Keratinocyte (primary cell): ENCODE measurements around the gene MPP4. TPM values are rescaled to one million over a fixed set of nuclear protein-coding genes. Genes with fewer than 3 reads are reported as not detected.
A peak's percentile ranks its signal among the peaks of the same experiment; 100 is the strongest.

Experiments used
- DNase-seq: peaks from one replicate; pipeline ENCODE4 v3.0.0-alpha.2; 2011; ENCODE audit warnings: low read depth, missing footprints, low spot score
- FAIRE-seq: peaks from 2 replicates; lab custom pipeline; 2011; peaks lifted over from hg19 to GRCh38; lab: Jason Lieb, UNC
- H2AFZ ChIP-seq: 2 replicates; pipeline ENCODE4 v1.6.0; 2012; ENCODE audit warnings: low read length, control low read depth, inconsistent platforms; ENCODE audit not compliant: control insufficient read depth
- H3K27ac ChIP-seq: 2 replicates; pipeline ENCODE4 v1.5.1; 2011; ENCODE audit warnings: low read length; ENCODE audit not compliant: control insufficient read depth, insufficient read depth
- H3K27me3 ChIP-seq: 3 replicates; pipeline ENCODE4 v1.6.0; 2011; ENCODE audit warnings: low read length; ENCODE audit not compliant: control insufficient read depth, insufficient read depth; ENCODE audit errors: extremely low read depth
- H3K36me3 ChIP-seq, 2 experiments: 2 replicates in 1 of 2; 3 replicates in 1 of 2; pipeline ENCODE4 v1.5.1; 2011; ENCODE audit warnings: low read length in 2 of 2, mild to moderate bottlenecking in 1 of 2; ENCODE audit not compliant: control insufficient read depth in 2 of 2, insufficient read depth in 2 of 2; ENCODE audit errors: extremely low read depth in 1 of 2
- H3K4me1 ChIP-seq: 3 replicates; pipeline ENCODE4 v1.5.1; 2011; ENCODE audit warnings: low read length; ENCODE audit not compliant: control insufficient read depth, insufficient read depth; ENCODE audit errors: extremely low read depth
- H3K4me2 ChIP-seq: 3 replicates; pipeline ENCODE4 v1.6.0; 2011; ENCODE audit warnings: low read depth, low read length; ENCODE audit not compliant: control insufficient read depth, insufficient read depth; ENCODE audit errors: extremely low read depth
- H3K4me3 ChIP-seq, 3 experiments: fragments of 200-600 bp in 1 of 3; sonication (generic) in 1 of 3; 2 replicates in 2 of 3; 3 replicates in 1 of 3; pipeline ENCODE4 v1.5.1; 2011 to 2016; ENCODE audit warnings: low read length in 3 of 3, mild to moderate bottlenecking in 3 of 3, control low read depth in 2 of 3, inconsistent platforms in 1 of 3, low read depth in 1 of 3, mixed read lengths in 1 of 3, mixed run types in 1 of 3, moderate library complexity in 1 of 3; ENCODE audit not compliant: control insufficient read depth in 2 of 3, insufficient read depth in 2 of 3; ENCODE audit errors: extremely low read depth in 1 of 3
- H3K79me2 ChIP-seq: 2 replicates; pipeline ENCODE4 v1.6.0; 2012; ENCODE audit warnings: low read length; ENCODE audit not compliant: control insufficient read depth, insufficient read depth
- H3K9ac ChIP-seq: 3 replicates; pipeline ENCODE4 v1.6.0; 2011; ENCODE audit warnings: low read length; ENCODE audit not compliant: control insufficient read depth, insufficient read depth; ENCODE audit errors: extremely low read depth
- H3K9me1 ChIP-seq: 3 replicates; pipeline ENCODE4 v1.6.0; 2011; ENCODE audit warnings: low read length; ENCODE audit not compliant: control insufficient read depth, insufficient read depth; ENCODE audit errors: extremely low read depth
- H3K9me3 ChIP-seq: 2 replicates; pipeline ENCODE4 v1.5.1; 2012; ENCODE audit warnings: low read depth, low read length; ENCODE audit not compliant: control insufficient read depth
- H4K20me1 ChIP-seq: 3 replicates; pipeline ENCODE4 v1.6.0; 2011; ENCODE audit warnings: low read length; ENCODE audit not compliant: control insufficient read depth, insufficient read depth; ENCODE audit errors: extremely low read depth
- EZH2 ChIP-seq: IDR thresholded peaks from one replicate; pipeline ENCODE4 v1.6.1; 2012; ENCODE audit warnings: inconsistent platforms, mild to moderate bottlenecking, low read length, moderate library complexity
- dilution Hi-C: fragments of 300-500 bp; cut with MboI; formaldehyde crosslinking; loops from one replicate; pipeline ENCODE4 v1.7.0; 2020; ENCODE audit warnings: low sequenced_read_pairs; ENCODE audit not compliant: extremely low pct_ligation_motif_present
- polyA plus RNA-seq, 5 experiments: library from polyadenylated mRNA; depleted of rRNA in 3 of 5; stranded (reverse) in 3 of 5; stranded (forward) in 1 of 5; unstranded in 1 of 5; fragments of >200 nt; gene quantifications; 1 replicate in 1 of 5; 2 replicates in 3 of 5; 3 replicates in 1 of 5; pipeline versions ENCODE4 v1.2.1 to v1.2.3, GENCODE V29; 2011 to 2012; ENCODE audit warnings: missing spikeins in 2 of 5, low read depth in 1 of 5, low replicate concordance in 1 of 5
- TF ChIP-seq, protein P1 (sequence below), 3 experiments: IDR thresholded peaks in 1 of 3; conservative IDR thresholded peaks in 1 of 3; optimal IDR thresholded peaks in 1 of 3; 2 replicates in 2 of 3; 3 replicates in 1 of 3; pipeline versions ENCODE3 to v1.5.1; 2011; ENCODE audit warnings: low read length in 3 of 3, mild to moderate bottlenecking in 3 of 3, moderate library complexity in 2 of 3, control low read depth in 1 of 3, inconsistent platforms in 1 of 3; ENCODE audit not compliant: insufficient read depth in 2 of 3; ENCODE audit errors: extremely low read depth in 1 of 3

The MPP4 gene
- polyA plus RNA-seq, 1 donor (not counting 4 experiments of a cell fraction or from before 2014, with no cell fraction given): 0.42 TPM

- no peak overlapping the region for H2AFZ ChIP-seq
- H3K4me1 ChIP-seq: no peaks in the 10 kb centered on the region
- H3K36me3 ChIP-seq: peaks cover 15 to 16% of the 10 kb centered on the region in 2 experiments
- no peaks in the 10 kb centered on the region for H3K79me2 ChIP-seq
- H4K20me1 ChIP-seq: no peaks in the 10 kb centered on the region
- FAIRE-seq: no peak
- TF ChIP-seq, protein P1, sequence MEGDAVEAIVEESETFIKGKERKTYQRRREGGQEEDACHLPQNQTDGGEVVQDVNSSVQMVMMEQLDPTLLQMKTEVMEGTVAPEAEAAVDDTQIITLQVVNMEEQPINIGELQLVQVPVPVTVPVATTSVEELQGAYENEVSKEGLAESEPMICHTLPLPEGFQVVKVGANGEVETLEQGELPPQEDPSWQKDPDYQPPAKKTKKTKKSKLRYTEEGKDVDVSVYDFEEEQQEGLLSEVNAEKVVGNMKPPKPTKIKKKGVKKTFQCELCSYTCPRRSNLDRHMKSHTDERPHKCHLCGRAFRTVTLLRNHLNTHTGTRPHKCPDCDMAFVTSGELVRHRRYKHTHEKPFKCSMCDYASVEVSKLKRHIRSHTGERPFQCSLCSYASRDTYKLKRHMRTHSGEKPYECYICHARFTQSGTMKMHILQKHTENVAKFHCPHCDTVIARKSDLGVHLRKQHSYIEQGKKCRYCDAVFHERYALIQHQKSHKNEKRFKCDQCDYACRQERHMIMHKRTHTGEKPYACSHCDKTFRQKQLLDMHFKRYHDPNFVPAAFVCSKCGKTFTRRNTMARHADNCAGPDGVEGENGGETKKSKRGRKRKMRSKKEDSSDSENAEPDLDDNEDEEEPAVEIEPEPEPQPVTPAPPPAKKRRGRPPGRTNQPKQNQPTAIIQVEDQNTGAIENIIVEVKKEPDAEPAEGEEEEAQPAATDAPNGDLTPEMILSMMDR (optimal IDR thresholded peaks at IDR 0.05 in 1 of 3, IDR thresholded peaks at IDR 0.05 in 1 of 3, conservative IDR thresholded peaks at IDR 0.05 in 1 of 3; ENCODE audit: extremely low read depth in 1 of 3, insufficient read depth in 2 of 3, low read length in 3 of 3): peak in 1 of 3 experiments; percentile 9
- no peak for TF ChIP-seq EZH2
- DNase-seq: no peak
- H3K27ac ChIP-seq: no peak overlapping the region
- H3K4me3 ChIP-seq: no peak overlapping the region
- dilution Hi-C loops: no loop called here
- H3K9me1 ChIP-seq: no peaks in the 10 kb centered on the region
- H3K4me2 ChIP-seq: no peak overlapping the region
- no peak overlapping the region for H3K9ac ChIP-seq
- no peaks in the 10 kb centered on the region for H3K9me3 ChIP-seq
- H3K27me3 ChIP-seq: no peaks in the 10 kb centered on the region
These were observed 9.3 kb upstream of the MPP4 start for GRCh38 chr2:201707753-201708152.

DNA sequence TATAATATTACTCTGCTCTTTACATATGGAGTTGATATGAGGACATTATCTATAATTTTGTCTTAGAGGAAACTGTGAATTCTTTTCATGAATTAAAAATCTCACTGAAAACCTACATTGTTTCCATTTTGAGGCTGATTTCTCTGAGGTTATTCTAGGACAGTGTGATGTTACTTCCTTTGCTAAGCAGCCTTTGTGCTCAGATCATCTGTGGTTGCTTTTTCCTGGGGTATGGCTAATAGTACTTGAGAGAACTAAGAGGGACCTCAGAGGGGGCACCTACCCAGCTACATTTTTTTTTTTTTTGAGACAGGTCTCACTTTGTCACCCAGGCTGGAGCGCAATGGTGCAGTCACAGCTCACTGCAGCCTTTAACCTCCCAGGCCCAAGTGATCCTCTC, 8.7 kb upstream of the MPP4 start:
- Histone ChIP-seq H4K20me1 (no peaks in the 10 kb centered on the region), H3K9me3 (no peaks in the 10 kb centered on the region), H3K79me2 (no peaks in the 10 kb centered on the region), H3K4me1 (no peaks in the 10 kb centered on the region), H3K36me3 (peaks cover 14 to 16% of the 10 kb centered on the region in 2 experiments), H3K27ac (no peak overlapping the region), H3K9me1 (no peaks in the 10 kb centered on the region), H3K9ac (no peak overlapping the region), H3K27me3 (no peaks in the 10 kb centered on the region), H3K4me2 (no peak overlapping the region), H2AFZ (no peak overlapping the region), H3K4me3 (no peak overlapping the region)
- dilution Hi-C loops: no loop called here
- no peak for FAIRE-seq
- TF ChIP-seq, protein P1 (optimal IDR thresholded peaks at IDR 0.05 in 1 of 3, IDR thresholded peaks at IDR 0.05 in 1 of 3, conservative IDR thresholded peaks at IDR 0.05 in 1 of 3; ENCODE audit: extremely low read depth in 1 of 3, insufficient read depth in 2 of 3, low read length in 3 of 3): no peak
- TF ChIP-seq EZH2: no peak
- no peak for DNase-seq
